B cell (primary cell): ENCODE data around the gene IRF1. TPM values are rescaled to one million over a fixed set of nuclear protein-coding genes. Genes with fewer than 3 reads are reported as not detected.
A peak's percentile ranks its signal among the peaks of the same experiment; 100 is the strongest.

ENCODE experiments used
- ATAC-seq: fragments of 200-7000 bp; cut with Tn5 transposase; one replicate; pipeline ENCODE4 v1.10.0; 2021; ENCODE audit warnings: low read depth, mild to moderate bottlenecking, moderate number of reproducible peaks, moderate library complexity
- CTCF ChIA-PET: fragments of 350-600 bp; sonication (Branson Sonifier 250); formaldehyde crosslinking; loops from one replicate; lab custom pipeline; 2021; ENCODE audit warnings: antibody characterized with exemption, inconsistent platforms; lab: Charles Lee
- POLR2A ChIA-PET: fragments of 350-600 bp; sonication (Branson Sonifier 250); formaldehyde crosslinking; loops from one replicate; lab custom pipeline; 2021; ENCODE audit warnings: antibody characterized with exemption; lab: Charles Lee
- DNase-seq: peaks from one replicate; pipeline ENCODE4 v3.0.0; 2013
- H2AFZ ChIP-seq: 2 replicates; pipeline ENCODE4 v1.6.1; 2012; ENCODE audit warnings: mild to moderate bottlenecking, low read depth, low read length; ENCODE audit not compliant: insufficient read depth, poor library complexity, severe bottlenecking
- H3K27ac ChIP-seq, 2 donors: 1 replicate in 1 of 2; 2 replicates in 1 of 2; pipeline ENCODE4 v1.5.1; 2012 to 2013; ENCODE audit warnings: low read length in 2 of 2, mild to moderate bottlenecking in 2 of 2, moderate library complexity in 1 of 2
- H3K27me3 ChIP-seq, 4 experiments: fragments of 200-600 bp in 1 of 4; sonication (generic) in 1 of 4; replicated peaks in 1 of 4; 1 replicate in 2 of 4; 2 replicates in 2 of 4; pipeline versions ENCODE4 v1.6.1 to v1.7.0; 2013 to 2016; ENCODE audit warnings: low read length in 3 of 4, mild to moderate bottlenecking in 2 of 4, mixed read lengths in 1 of 4, moderate library complexity in 1 of 4; ENCODE audit not compliant: insufficient read depth in 4 of 4, control insufficient read depth in 3 of 4; ENCODE audit errors: control extremely low read depth in 1 of 4
- H3K36me3 ChIP-seq, 2 experiments: replicated peaks in 1 of 2; 1 replicate in 1 of 2; 2 replicates in 1 of 2; pipeline versions ENCODE4 v1.6.1 to v1.7.1; 2013; ENCODE audit warnings: low read length in 1 of 2; ENCODE audit not compliant: insufficient read depth in 2 of 2, control insufficient read depth in 1 of 2; ENCODE audit errors: control extremely low read depth in 1 of 2, extremely low read depth in 1 of 2
- H3K4me1 ChIP-seq, 2 donors: fragments of 200-600 bp in 1 of 2; sonication (generic) in 1 of 2; 1 replicate in 1 of 2; 2 replicates in 1 of 2; pipeline versions ENCODE4 v1.5.1 to v1.6.1; 2013 to 2017; ENCODE audit warnings: low read length in 2 of 2; ENCODE audit not compliant: control insufficient read depth in 2 of 2, insufficient read depth in 2 of 2
- H3K4me2 ChIP-seq: replicated peaks from 2 replicates; pipeline ENCODE3; 2012; ENCODE audit warnings: mild to moderate bottlenecking, low read depth, low read length; ENCODE audit not compliant: poor library complexity, severe bottlenecking
- H3K4me3 ChIP-seq, 5 experiments: fragments of 200-600 bp in 1 of 5; sonication (generic) in 1 of 5; 1 replicate in 3 of 5; 2 replicates in 2 of 5; pipeline versions ENCODE4 v1.5.1 to v1.7.0; 2011 to 2016; ENCODE audit warnings: low read length in 4 of 5, mild to moderate bottlenecking in 4 of 5, low read depth in 2 of 5, control low read depth in 1 of 5, moderate library complexity in 1 of 5; ENCODE audit not compliant: insufficient read depth in 1 of 5; ENCODE audit errors: control extremely low read depth in 1 of 5, extremely low read depth in 1 of 5
- H3K79me2 ChIP-seq: fragments of 200-600 bp; sonication (generic); one replicate; pipeline ENCODE4 v1.6.0; 2016; ENCODE audit warnings: low read length; ENCODE audit not compliant: control insufficient read depth, insufficient read depth
- H3K9ac ChIP-seq: fragments of 200-600 bp; sonication (generic); 2 replicates; pipeline ENCODE4 v1.6.1; 2017; ENCODE audit warnings: mild to moderate bottlenecking, low read length, moderate library complexity
- H3K9me3 ChIP-seq, 3 donors: one replicate each; pipeline versions ENCODE4 v1.6.1 to v1.7.1; 2013; ENCODE audit warnings: low read length in 2 of 3; ENCODE audit not compliant: control insufficient read depth in 2 of 3, insufficient read depth in 1 of 3; ENCODE audit errors: control extremely low read depth in 1 of 3
- H4K20me1 ChIP-seq: 2 replicates; pipeline ENCODE4 v1.6.0; 2012; ENCODE audit warnings: mild to moderate bottlenecking, low read length; ENCODE audit not compliant: insufficient read depth, control insufficient read depth, poor library complexity, severe bottlenecking
- H3K27ac Mint-ChIP-seq: one replicate; pipeline ENCODE4 v1.8.0; 2021; ENCODE audit warnings: mixed read lengths
- H3K27me3 Mint-ChIP-seq: one replicate; pipeline ENCODE4 v1.8.0; 2021; ENCODE audit warnings: mixed read lengths
- H3K4me1 Mint-ChIP-seq: one replicate; pipeline ENCODE4 v1.8.0; 2021; ENCODE audit warnings: mixed read lengths
- H3K4me3 Mint-ChIP-seq: one replicate; pipeline ENCODE4 v1.8.0; 2021; ENCODE audit warnings: mixed read lengths
- H3K9me3 Mint-ChIP-seq: one replicate; pipeline ENCODE4 v1.8.0; 2022; ENCODE audit warnings: mixed read lengths; ENCODE audit not compliant: insufficient read depth
- CTCF ChIP-seq: fragments of 200-600 bp; IDR thresholded peaks from one replicate; pipeline ENCODE4 v1.8.0; 2022; ENCODE audit warnings: antibody characterized with exemption, mild to moderate bottlenecking
- EZH2 ChIP-seq: IDR thresholded peaks from 2 replicates; pipeline ENCODE4 v1.6.1; 2012; ENCODE audit warnings: borderline replicate concordance, low read depth, mild to moderate bottlenecking, moderate library complexity, low read length; ENCODE audit not compliant: insufficient read depth, poor library complexity, severe bottlenecking
- WGBS: methylation state at CpG from one replicate; pipeline ENCODE4 v1.1.5; 2013; ENCODE audit warnings: missing lambda C conversion rate; ENCODE audit not compliant: insufficient coverage; 5-methylcytosine and 5-hydroxymethylcytosine counted together
- intact Hi-C: fragments of 100-400 bp; cut with micrococcal nuclease; formaldehyde crosslinking; loops from one replicate; pipeline ENCODE4 v1.10.0; 2022
- polyA plus RNA-seq: library from polyadenylated mRNA; depleted of rRNA; stranded (reverse); fragments of >200 nt; gene quantifications from 2 replicates; pipeline ENCODE4 v1.2.3, GENCODE V29; 2012
- total RNA-seq, 2 donors: library from RNA; stranded (reverse); fragments of 120-200 nt in 1 of 2; gene quantifications; 1 replicate in 1 of 2; 2 replicates in 1 of 2; pipeline versions ENCODE4 v1.2.3 to v1.2.4, GENCODE V29; 2013 to 2022

Gene IRF1
- total and polyA plus RNA-seq, 2 donors (not counting 1 experiment from before 2014, with no cell fraction given): 173 to 306 TPM

- Histone ChIP-seq H3K36me3 (no peaks in the 10 kb centered on the region), H3K27me3 (no peaks in the 10 kb centered on the region), H3K27ac (peak overlapping the region; percentile 78 to 85), H3K79me2 (peaks cover 7% of the 10 kb centered on the region), H3K4me3 (no peak overlapping the region), H4K20me1 (no peaks in the 10 kb centered on the region), H3K9me3 (no peaks in the 10 kb centered on the region), H3K4me1 (peaks cover 19 to 27% of the 10 kb centered on the region in 2 donors), H3K4me2 (peak overlapping the region; percentile 59), H3K9ac (no peak overlapping the region), H2AFZ (peak overlapping the region; percentile 47)
- no peaks in the 10 kb centered on the region for H3K27me3 Mint-ChIP-seq
- TF ChIP-seq CTCF (no peak), EZH2 (no peak)
- intact Hi-C loops: loop anchor here (1.0 to 10.0 kb wide), 7 partner anchors 82 to 381 kb away; partner anchors contain the start of genes GDF9, SLC22A4 and UQCRQ
- no peaks in the 10 kb centered on the region for H3K9me3 Mint-ChIP-seq
- POLR2A ChIA-PET: interaction anchor here (0.6 to 3.2 kb wide), 10 partner anchors 11 to 229 kb away, joined by 3 to 29 read pairs (median 8); partner anchors contain the start of genes IRF1 and SLC22A5
- peak overlapping the region; percentile 97 for H3K27ac Mint-ChIP-seq
- CTCF ChIA-PET: interaction anchor here (1.0 to 13.8 kb wide), 31 partner anchors 8 to 603 kb away, joined by 3 to 528 read pairs (median 9); partner anchors contain the start of genes GDF9, IRF1 and SLC22A5
- DNase-seq (no peak), ATAC-seq (no peak)
- peaks cover 38% of the 10 kb centered on the region for H3K4me1 Mint-ChIP-seq
- H3K4me3 Mint-ChIP-seq: no peak overlapping the region
- WGBS: 75% methylated on average over 4 of the region's 4 CpGs
These were observed 11.0 kb upstream of the IRF1 start for GRCh38 chr5:132501629-132501956.

- no peaks in the 10 kb centered on the region for H3K9me3 Mint-ChIP-seq
- WGBS: 9% methylated on average over 4 of the region's 6 CpGs
- H3K27ac ChIP-seq: peak overlapping the region; percentile 78 to 85
These were observed 10.5 kb upstream of the IRF1 start for GRCh38 chr5:132500931-132501628.

More at GRCh38 chr5:132500931-132501628, 10.5 kb upstream of the IRF1 start:
- no peaks in the 10 kb centered on the region for H3K9me3 ChIP-seq
- H2AFZ ChIP-seq: peak overlapping the region; percentile 47
- H3K4me3 ChIP-seq: no peak overlapping the region
- Mint-ChIP-seq H3K4me1 (peaks cover 37% of the 10 kb centered on the region), H3K27me3 (no peaks in the 10 kb centered on the region), H3K4me3 (no peak overlapping the region), H3K27ac (peak overlapping the region; percentile 97)
- TF ChIP-seq EZH2 (no peak), CTCF (peak; percentile 90)
- H3K4me1 ChIP-seq: peaks cover 19 to 27% of the 10 kb centered on the region in 2 donors
- CTCF ChIA-PET: interaction anchor here (0.7 to 13.8 kb wide), 39 partner anchors 8 to 604 kb away, joined by 3 to 528 read pairs (median 7); partner anchors contain the start of genes GDF9, IRF1 and SLC22A5
- intact Hi-C loops: loop anchor here (1.0 to 10.0 kb wide), 7 partner anchors 82 to 381 kb away; partner anchors contain the start of genes GDF9, SLC22A4 and UQCRQ
- no peaks in the 10 kb centered on the region for H3K27me3 ChIP-seq
- no peak overlapping the region for H3K9ac ChIP-seq
- ATAC-seq (peak; percentile 53), DNase-seq (peak; percentile 92)
- H3K79me2 ChIP-seq: peaks cover 7% of the 10 kb centered on the region
- H3K36me3 ChIP-seq: no peaks in the 10 kb centered on the region
- H3K4me2 ChIP-seq: peak overlapping the region; percentile 59
- no peaks in the 10 kb centered on the region for H4K20me1 ChIP-seq
- POLR2A ChIA-PET: interaction anchor here (0.5 to 3.2 kb wide), 14 partner anchors 11 to 320 kb away, joined by 3 to 29 read pairs (median 5); partner anchors contain the start of genes IRF1 and SLC22A5
